ENCODE measurements around the gene NOLC1. TPM values are rescaled to one million over a fixed set of nuclear protein-coding genes. Genes with fewer than 3 reads are reported as not detected.

Gene NOLC1
- total and polyA plus RNA-seq, 2 of the 13 experiments (the other 11 are each of a cell fraction or from before 2014, with no cell fraction given) = 50.6 to 81.0 TPM

DNA sequence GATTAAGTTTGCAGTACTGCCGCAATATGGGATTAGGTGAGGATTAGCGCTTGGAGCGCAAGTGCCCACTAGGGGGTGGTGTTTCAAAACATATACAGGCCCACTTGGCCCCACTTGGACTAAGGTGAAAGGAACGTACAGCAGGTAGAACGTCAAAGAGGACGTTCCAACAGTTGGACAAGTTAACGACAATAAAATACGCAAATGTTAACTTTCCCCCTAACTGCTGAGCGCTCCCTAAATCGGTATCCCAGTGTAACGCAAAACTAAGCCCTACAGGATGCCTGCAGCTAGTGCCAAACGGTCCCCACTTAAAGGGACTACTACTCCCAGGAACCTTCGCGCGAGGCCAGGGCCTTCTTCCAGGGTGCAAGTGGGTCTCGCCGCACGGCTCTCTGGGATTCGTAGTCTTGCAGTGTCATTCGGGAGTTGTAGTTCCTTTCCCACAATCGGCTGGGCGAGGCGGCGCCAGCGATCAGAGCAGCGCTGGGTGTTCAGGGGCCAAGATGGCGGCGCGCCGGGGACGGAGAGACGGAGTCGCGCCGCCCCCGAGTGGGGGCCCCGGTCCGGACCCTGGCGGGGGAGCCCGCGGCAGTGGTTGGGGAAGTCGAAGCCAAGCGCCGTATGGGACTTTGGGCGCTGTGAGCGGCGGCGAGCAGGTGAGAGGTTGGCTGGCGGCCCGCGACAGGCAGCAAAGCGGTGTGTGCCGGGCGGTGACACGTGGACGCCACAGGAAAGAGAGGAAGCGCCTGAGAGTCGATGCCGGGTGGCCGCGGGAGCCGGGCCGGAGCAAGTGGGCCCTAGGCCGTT lies 19.4 kb upstream of the NOLC1 start, which contains the start of gene PPRC1 (continued):
- TF ChIP-seq, protein P1, sequence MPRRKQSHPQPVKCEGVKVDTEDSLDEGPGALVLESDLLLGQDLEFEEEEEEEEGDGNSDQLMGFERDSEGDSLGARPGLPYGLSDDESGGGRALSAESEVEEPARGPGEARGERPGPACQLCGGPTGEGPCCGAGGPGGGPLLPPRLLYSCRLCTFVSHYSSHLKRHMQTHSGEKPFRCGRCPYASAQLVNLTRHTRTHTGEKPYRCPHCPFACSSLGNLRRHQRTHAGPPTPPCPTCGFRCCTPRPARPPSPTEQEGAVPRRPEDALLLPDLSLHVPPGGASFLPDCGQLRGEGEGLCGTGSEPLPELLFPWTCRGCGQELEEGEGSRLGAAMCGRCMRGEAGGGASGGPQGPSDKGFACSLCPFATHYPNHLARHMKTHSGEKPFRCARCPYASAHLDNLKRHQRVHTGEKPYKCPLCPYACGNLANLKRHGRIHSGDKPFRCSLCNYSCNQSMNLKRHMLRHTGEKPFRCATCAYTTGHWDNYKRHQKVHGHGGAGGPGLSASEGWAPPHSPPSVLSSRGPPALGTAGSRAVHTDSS (CRISPR knock-in tag; conservative IDR thresholded peaks at IDR 0.05) = 0 out of 2 replicates have a peak, but pooled peaks have one; percentile 87
- no peak for TF ChIP-seq TRIM24 (CRISPR knock-in tag; IDR thresholded peaks at IDR 0.05)
- TF ChIP-seq KAT8 (CRISPR knock-in tag; IDR thresholded peaks at IDR 0.05) = peak; percentile 85
- TF ChIP-seq RFX3 (CRISPR knock-in tag; IDR thresholded peaks at IDR 0.05) = no peak
- TF ChIP-seq TCF12 (IDR thresholded peaks at IDR 0.05) = no peak
- no peak for TF ChIP-seq TCF12 (CRISPR knock-in tag; IDR thresholded peaks at IDR 0.05)
- TF ChIP-seq ZNF136 (CRISPR knock-in tag; IDR thresholded peaks at IDR 0.05; ENCODE audit: low read depth) = 0 out of 2 replicates have a peak, but pooled peaks have one; percentile 13
- no peak; the same call in 1 of the 2 replicates for TF ChIP-seq RFXAP (CRISPR knock-in tag; IDR thresholded peaks at IDR 0.05; ENCODE audit: borderline replicate concordance)
- TF ChIP-seq PHF20 (CRISPR knock-in tag; IDR thresholded peaks at IDR 0.05) = peak; percentile 30
- TF ChIP-seq ZNF83 (CRISPR knock-in tag; IDR thresholded peaks at IDR 0.05; ENCODE audit: borderline replicate concordance) = no peak
- TF ChIP-seq, protein P2, sequence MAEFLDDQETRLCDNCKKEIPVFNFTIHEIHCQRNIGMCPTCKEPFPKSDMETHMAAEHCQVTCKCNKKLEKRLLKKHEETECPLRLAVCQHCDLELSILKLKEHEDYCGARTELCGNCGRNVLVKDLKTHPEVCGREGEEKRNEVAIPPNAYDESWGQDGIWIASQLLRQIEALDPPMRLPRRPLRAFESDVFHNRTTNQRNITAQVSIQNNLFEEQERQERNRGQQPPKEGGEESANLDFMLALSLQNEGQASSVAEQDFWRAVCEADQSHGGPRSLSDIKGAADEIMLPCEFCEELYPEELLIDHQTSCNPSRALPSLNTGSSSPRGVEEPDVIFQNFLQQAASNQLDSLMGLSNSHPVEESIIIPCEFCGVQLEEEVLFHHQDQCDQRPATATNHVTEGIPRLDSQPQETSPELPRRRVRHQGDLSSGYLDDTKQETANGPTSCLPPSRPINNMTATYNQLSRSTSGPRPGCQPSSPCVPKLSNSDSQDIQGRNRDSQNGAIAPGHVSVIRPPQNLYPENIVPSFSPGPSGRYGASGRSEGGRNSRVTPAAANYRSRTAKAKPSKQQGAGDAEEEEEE (CRISPR knock-in tag; IDR thresholded peaks at IDR 0.05; ENCODE audit: borderline replicate concordance) = peak; percentile 64; the same call in 1 of the 2 replicates
- no peak for TF ChIP-seq ZKSCAN1 (IDR thresholded peaks at IDR 0.05; ENCODE audit: low read length)
- TF ChIP-seq ZNF501 (CRISPR knock-in tag; IDR thresholded peaks at IDR 0.05) = peak; percentile 96
- peak; percentile 93 for TF ChIP-seq ELF1 (CRISPR knock-in tag; IDR thresholded peaks at IDR 0.05)
- TF ChIP-seq ZNF441 (CRISPR knock-in tag; IDR thresholded peaks at IDR 0.05; ENCODE audit: borderline replicate concordance) = no peak; the same call in 1 of the 2 replicates
- no peak for TF ChIP-seq ZNF367 (CRISPR knock-in tag; IDR thresholded peaks at IDR 0.05; ENCODE audit: borderline replicate concordance)
- peak; percentile 98 for TF ChIP-seq YY1 (IDR thresholded peaks at IDR 0.05; ENCODE audit: insufficient read depth, insufficient replicate concordance, low read depth, low read length)
- TF ChIP-seq DNMT1 (CRISPR knock-in tag; IDR thresholded peaks at IDR 0.05) = 0 out of 2 replicates have a peak, but pooled peaks have one; percentile 19
- TF ChIP-seq RARG (CRISPR knock-in tag; IDR thresholded peaks at IDR 0.05; ENCODE audit: low read depth) = no peak

Measured in HepG2 (cell line).